Forelimb muscle (tissue), 1 donor: ENCODE results near the gene ALG6. TPM values are rescaled to one million over a fixed set of nuclear protein-coding genes. Genes with fewer than 3 reads are reported as not detected.
"Not testable (repeated sequence)": the region's sequence is repeated elsewhere in the genome, so short reads cannot be mapped to it uniquely, and the experiment has no call there.

Experiments used
- DNase-seq: peaks from one replicate; pipeline ENCODE4 v3.0.0-alpha.2; 2013; ENCODE audit warnings: low read depth
- polyA plus RNA-seq: library from polyadenylated mRNA; unstranded; fragments of 120-200 nt; gene quantifications from one replicate; pipeline ENCODE4 v1.2.1, GENCODE V29; 2013; ENCODE audit not compliant: insufficient read length

ALG6 gene
- polyA plus RNA-seq, 1 donor, result 16.0 TPM

GRCh38 chr1:63328122-63328521 lies 39.3 kb upstream of the ALG6 start:
- DNase-seq, result no peak

GRCh38 chr1:63328781-63329180 lies 38.6 kb upstream of the ALG6 start:
- no peak for DNase-seq

DNA sequence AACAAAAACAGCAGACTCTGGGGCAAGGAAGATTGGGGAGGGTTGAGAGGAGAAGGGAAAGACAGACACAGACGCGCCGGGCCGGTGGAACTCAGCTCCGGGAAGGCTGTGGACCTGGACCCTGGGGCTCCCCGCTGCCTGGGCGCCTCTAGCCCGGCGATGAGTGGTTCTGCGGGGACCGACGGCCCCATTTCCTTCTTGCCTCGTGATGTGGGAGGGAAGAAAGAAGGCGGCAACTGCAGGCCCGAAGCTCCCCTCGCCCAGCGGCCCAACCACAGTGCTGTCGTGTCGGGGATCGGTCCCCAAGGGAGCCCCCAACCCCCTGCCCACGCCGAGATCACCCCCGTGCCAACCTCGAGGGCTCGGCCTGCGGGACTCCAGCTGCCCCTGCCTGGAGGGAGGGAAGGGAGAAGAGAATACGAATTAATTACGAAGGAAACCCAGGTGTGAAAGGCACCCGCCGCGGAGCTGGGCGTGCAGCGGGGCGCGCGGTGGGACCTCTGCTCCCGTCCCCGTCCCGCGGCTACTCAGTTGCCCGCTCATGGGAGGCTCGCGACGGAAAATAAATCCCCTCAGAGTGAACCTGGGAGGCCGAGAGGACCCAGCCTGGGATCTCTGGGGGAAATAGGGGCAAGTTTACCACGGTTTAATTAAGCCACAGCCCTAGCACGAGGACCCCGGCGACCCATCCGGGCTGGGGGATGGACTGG lies 37.7 kb upstream of the ALG6 start:
- DNase-seq, result no peak

- no peak for DNase-seq
Measured at GRCh38 chr1:63330331-63330916, 37.0 kb upstream of the ALG6 start.

GRCh38 chr1:63342402-63342801 lies 25.0 kb upstream of the ALG6 start:
- DNase-seq, result no peak

GRCh38 chr1:63343922-63344321 lies 23.5 kb upstream of the ALG6 start:
- no peak for DNase-seq

- no peak for DNase-seq
Measured at GRCh38 chr1:63350320-63350719, 17.1 kb upstream of the ALG6 start.

DNA sequence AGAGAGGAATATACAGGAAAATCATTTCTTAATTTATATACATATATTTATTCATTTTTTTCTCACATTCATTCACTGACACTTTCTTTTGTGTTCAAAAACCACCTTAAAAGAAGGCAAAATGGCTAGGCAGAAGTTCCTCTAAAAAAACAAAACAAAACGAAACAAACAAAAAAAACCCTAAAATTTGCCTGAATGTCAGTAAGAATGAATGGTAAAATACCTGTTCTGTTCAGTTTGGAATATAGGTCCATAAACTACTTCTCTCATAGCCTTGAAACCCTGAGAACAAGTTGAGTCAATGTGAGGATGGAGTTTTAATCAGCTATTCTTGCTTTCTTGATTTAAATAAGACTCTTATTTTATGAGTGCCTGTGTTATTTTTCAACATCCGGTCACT lies 14.7 kb upstream of the ALG6 start:
- no peak for DNase-seq

DNA sequence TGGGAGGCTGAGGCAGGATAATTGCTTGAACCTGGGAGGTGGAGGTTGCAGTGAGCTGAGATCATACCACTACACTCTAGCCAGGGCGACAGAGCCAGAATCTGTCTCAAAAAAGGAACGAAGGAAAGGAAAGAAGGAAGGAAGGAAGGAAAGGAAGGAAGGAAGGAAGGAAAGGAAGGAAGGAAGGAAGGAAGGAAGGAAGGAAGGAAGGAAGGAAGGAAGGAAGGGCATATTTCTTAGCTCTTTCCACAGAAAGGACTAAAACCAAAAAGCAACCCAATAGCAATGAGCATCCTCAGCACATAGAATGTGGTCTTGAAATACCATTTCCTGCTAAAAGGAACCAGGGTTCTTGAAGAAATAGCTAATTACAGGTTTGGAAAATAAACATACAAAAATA lies 11.2 kb upstream of the ALG6 start:
- not testable (repeated sequence) for DNase-seq

GRCh38 chr1:63359561-63359960 lies 7.9 kb upstream of the ALG6 start:
- DNase-seq, result no peak

- DNase-seq, result no peak
Measured at GRCh38 chr1:63362073-63362472, 5.4 kb upstream of the ALG6 start.

DNA sequence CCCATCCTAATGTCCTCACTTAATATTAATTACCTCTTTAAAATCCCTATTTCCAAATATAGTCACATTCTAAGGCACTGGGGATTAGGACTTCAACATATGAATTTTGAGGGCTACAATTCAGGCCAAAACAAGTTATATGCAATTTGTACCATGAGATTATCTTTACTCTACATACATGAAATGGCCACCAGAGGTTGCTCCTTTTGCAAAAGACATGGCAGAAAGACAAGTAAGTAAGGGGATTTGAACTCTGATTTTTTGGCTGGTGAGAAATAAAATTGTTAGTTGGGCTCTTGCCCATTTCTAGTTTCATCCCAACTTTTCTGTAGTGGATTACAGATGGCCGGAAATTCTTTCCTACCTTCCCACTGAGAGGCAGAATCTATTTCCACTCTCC lies 4.8 kb upstream of the ALG6 start:
- no peak for DNase-seq

DNA sequence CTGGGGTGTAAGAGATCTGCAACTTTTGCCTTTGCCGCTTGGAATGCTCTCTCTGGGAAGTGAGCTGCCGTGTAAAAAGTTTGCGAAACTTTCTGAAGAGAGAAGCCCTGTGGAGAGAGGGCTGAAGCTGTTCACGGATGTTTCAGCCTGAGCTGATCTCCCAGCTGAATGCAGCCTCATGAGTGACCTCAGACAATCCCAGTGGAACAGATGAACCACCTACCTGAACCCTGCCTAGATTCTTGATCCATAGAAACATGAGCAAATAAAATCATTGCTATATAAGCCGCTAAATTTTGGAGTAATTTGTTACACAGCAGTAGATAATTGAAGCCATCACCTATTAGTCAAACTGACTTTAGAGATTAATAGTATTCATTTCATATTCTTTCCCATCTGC lies 4.4 kb upstream of the ALG6 start:
- no peak for DNase-seq

DNA sequence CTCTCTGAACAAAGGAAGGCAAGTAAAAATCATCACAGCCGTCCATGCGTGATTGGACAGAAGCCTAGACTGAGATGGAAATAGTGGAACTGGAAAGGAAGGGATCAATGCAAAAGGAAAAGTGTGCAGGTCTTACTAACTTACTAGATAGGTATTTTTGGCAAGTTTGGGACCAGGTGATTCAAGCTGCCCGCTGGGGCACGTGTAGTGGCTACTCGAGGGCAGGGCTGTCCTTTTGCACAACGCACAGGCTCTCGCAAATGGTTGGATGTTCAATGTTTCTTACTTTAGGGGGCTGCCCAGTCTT lies 566 bp upstream of the ALG6 start:
- no peak for DNase-seq

- DNase-seq, result no peak
Measured at GRCh38 chr1:63368131-63368530, 704 bp downstream of the ALG6 start.

DNA sequence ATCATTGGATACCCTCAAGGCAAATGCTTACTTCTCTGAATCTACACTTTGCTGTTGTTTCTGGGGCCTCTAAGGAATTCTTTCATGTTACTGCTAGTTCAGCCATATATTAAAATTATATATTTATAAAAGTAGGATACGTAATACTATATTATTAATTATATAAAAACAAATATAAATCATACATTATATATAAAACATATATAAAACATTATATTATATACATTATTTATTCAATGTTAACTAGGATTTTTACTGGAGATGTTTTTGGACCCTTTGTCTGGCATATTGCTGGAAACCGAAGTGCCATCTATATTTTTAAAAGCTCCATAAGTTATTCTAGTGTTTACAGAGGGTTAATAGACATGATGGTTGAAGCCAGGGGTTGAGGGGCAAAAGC lies 12.2 kb downstream of the ALG6 start:
- no peak for DNase-seq

GRCh38 chr1:63381741-63382140 lies 14.3 kb downstream of the ALG6 start:
- DNase-seq, result no peak

DNA sequence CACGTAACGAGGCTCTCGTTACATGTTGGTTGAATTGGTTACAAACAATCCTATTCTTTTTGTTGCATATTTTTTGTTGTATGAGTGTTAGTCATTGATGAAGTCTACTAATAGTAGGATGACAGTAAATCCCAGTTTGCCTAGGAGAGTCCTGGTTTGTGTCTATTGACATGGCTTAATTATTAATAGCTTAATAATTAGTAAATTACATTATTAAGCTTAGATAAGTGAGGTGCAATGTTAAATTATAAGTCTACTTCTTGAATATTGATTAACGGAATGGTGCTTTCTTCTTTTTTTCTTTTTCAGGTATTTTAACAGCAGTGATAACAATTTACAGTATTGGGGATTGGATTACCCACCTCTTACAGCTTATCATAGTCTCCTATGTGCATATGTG lies 34.5 kb downstream of the ALG6 start:
- no peak for DNase-seq

GRCh38 chr1:63403386-63403785 lies 36.0 kb downstream of the ALG6 start:
- no peak for DNase-seq

GRCh38 chr1:63405021-63405420 lies 37.6 kb downstream of the ALG6 start:
- DNase-seq, result no peak

DNA sequence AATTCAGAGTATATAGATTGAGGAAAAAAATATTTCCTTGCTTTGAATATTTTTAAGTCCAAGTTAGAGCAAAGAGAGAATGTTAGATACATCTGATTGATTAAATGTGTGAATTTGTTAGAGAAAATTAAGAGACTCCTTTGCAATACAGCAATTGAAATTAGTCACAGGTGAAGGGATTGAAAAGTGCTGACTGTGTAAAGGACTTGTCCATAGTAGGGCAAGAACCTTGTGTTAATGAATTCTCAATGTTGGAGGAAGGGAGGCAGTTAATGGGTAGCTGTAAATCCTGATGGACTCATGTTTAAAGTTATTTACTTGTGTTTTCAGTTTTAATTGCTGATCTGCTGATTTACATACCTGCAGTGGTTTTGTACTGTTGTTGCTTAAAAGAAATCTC lies 38.6 kb downstream of the ALG6 start:
- no peak for DNase-seq

DNA sequence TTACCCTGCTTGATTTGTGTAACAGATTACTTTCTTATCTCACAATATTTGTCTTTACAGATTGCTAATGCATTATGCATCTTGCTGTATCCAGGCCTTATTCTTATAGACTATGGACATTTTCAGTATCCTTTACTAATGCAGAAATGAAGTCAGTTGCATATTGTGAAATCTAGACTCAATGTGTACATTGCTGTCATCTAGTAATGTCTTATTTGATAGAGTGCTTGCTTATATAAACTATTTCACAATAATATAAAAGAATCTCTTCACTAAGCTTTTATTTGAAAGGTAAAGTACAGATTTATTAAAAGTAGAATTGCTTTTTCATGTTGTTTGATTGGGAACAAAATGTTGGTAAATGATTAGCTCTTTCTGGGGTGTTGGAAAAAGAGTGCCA lies 39.6 kb downstream of the ALG6 start:
- DNase-seq, result no peak

DNA sequence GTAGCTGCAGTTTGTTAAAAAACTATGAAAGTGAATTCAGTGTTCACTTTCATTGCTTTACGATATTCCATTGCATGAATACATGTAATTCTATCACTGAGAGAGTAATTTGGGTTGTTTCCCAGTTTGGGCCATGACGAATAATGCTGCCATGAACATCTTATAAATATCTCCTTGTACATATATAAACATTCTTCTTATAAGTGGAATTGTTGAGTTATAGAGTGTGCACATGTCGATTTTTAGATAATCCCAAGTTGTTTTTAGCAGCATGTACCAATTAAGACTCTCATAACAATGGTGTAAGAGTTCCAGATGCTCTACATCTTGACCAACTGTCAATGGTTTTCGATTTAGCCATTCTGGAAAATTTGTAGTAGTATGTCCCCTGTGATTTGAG lies 40.9 kb downstream of the ALG6 start:
- DNase-seq, result no peak

DNA sequence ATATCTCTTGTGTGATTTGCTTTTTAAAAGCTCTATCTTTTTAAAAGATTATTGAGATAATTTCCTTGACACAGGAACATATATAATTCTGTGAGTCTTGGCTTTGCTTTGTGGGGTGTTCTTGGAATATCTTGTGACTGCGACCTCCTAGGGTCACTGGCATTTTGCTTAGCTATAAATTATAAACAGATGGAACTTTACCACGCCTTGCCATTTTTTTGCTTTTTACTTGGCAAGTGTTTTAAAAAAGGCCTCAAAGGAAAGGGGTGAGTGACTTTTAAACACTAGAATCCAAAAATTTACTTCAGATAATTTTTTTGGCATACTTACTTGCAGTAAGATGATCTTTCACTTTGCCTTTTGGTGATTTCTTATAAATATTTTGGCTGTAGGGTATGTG lies 43.6 kb downstream of the ALG6 start:
- DNase-seq, result no peak
